Tongue (tissue), 3 donors: ENCODE measurements around the gene CYP4X1. TPM values are rescaled to one million over a fixed set of nuclear protein-coding genes. Genes with fewer than 3 reads are reported as not detected.
A peak's percentile ranks its signal among the peaks of the same experiment; 100 is the strongest.
"Not testable (repeated sequence)": the region's sequence is repeated elsewhere in the genome, so short reads cannot be mapped to it uniquely, and the experiment has no call there.

Experiments
- DNase-seq: peaks from one replicate; pipeline ENCODE4 v3.0.0-alpha.2; 2015
- small RNA-seq: library from RNA; depleted of rRNA; stranded (forward); fragments of <200 nt; gene quantifications from one replicate; pipeline ENCODE3, GENCODE V24; 2014; ENCODE audit warnings: low replicate concordance
- total RNA-seq: library from RNA; depleted of rRNA; stranded (reverse); fragments of >200 nt; gene quantifications from one replicate; pipeline ENCODE4 v1.2.3, GENCODE V29; 2014

The CYP4X1 gene
- total RNA-seq, 1 donor from 2014 or later = 3.0 TPM

GRCh38 chr1:47069509-47069908 lies 46.0 kb downstream of the CYP4X1 start:
- not testable (repeated sequence) for DNase-seq

GRCh38 chr1:47089356-47089755 lies 65.9 kb downstream of the CYP4X1 start:
- peak; percentile 37 for DNase-seq

DNA sequence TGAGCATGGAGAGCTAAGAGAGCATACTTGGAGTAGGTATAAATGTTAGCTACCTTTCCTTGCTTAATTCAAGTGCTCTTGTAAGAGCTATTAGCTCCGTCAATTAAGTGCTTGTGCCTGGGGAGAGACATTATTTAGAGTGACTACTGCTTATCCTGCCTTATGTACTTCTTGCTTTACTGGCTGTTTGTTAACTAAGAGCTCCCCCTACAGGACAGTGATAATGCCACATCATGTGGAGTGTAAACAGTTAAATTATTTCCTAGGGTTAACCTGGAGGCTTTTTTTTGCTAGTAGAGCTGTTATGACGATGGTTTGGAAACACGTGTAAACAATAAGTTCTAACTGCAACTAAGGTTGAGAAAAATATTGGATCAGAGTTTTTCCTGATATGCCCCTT lies 68.0 kb downstream of the CYP4X1 start:
- DNase-seq = not testable (repeated sequence)

Small RNA genes within 50 kb of the gene (small RNA-seq; reads per million reads assigned to genes)
- gene CYP4A27P (not detected), gene CYP4A43P (not detected), gene CYP4A44P (not detected)

Other genes with a start within 250 kb of the CYP4X1 start
- 0.72 TPM for gene CYP4B1, start 224.6 kb upstream of the CYP4X1 start, total RNA-seq
- not detected for gene CYP4A11, start 82.2 kb upstream of the CYP4X1 start, total RNA-seq
- not detected for gene CYP4Z1, start 43.6 kb downstream of the CYP4X1 start, total RNA-seq
- gene CYP4A22, start 113.8 kb downstream of the CYP4X1 start, total RNA-seq = not detected
- gene PDZK1IP1, start 166.4 kb downstream of the CYP4X1 start, total RNA-seq = 2.1 TPM
- gene TAL1, start 208.6 kb downstream of the CYP4X1 start, total RNA-seq = 3.6 TPM